ENCODE measurements around the gene PDXK.

DNA sequence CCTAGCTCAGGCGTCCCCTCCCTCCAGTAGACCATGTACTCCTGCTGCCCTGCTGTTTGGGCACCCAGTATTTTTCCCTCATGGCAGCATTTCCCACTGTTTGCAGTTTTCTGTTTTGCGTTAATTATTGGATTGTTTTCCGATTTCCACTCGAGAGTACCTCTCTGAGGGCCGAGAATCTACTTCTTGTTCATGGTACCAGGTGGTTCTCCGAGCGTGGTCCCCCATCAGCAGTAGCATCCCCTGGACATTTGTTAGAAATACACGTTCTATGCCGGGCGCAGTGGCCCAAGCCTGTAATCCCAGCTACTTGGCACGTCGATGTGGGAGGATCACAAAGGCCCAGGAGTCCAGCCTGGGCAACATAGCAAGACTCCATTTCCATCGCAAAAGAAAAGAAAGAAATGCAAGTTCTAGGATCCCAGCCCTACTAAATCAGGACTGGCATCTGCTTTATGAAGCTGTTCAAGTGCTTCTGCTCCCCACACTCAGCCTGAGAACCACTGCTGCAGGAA is 71.1 kb downstream of the PDXK start:
- TF ChIP-seq POLR2A (IDR thresholded peaks at IDR 0.05; ENCODE audit: low read length): no peak
- no peak for TF ChIP-seq GATA1 (IDR thresholded peaks at IDR 0.05; ENCODE audit: low read depth, low read length)

All from erythroblast (primary cell).